Measurements from ENCODE around the gene SYCN. TPM values are rescaled to one million over a fixed set of nuclear protein-coding genes. Genes with fewer than 3 reads are reported as not detected.

SYCN gene
- total and polyA plus RNA-seq, 8 donors: not detected

- intact Hi-C loops (cut with DNase I): no loop called here
- ATAC-seq: peak; percentile 40
These were observed 10.3 kb downstream of the SYCN start for GRCh38 chr19:39193803-39194202.

GRCh38 chr19:39192846-39193245 is 11.2 kb downstream of the SYCN start:
- ATAC-seq (no peak), DNase-seq (no peak)
- Histone ChIP-seq H3K27ac (no peak overlapping the region), H3K27me3 (peaks cover 19 to 62% of the 10 kb centered on the region in 2 donors), H3K4me1 (peaks cover 0 to 5% of the 10 kb centered on the region in 2 donors), H3K9me3 (no peaks in the 10 kb centered on the region), H3K36me3 (no peaks in the 10 kb centered on the region), H3K4me3 (no peak overlapping the region)
- intact Hi-C loops (cut with DNase I): no loop called here
- TF ChIP-seq CTCF (IDR thresholded peaks at IDR 0.05): no peak

More at GRCh38 chr19:39193803-39194202, 10.3 kb downstream of the SYCN start:
- no peak for TF ChIP-seq CTCF (IDR thresholded peaks at IDR 0.05)
- peaks cover 0 to 5% of the 10 kb centered on the region in 2 donors for H3K4me1 ChIP-seq
- peaks cover 27 to 67% of the 10 kb centered on the region in 2 donors for H3K27me3 ChIP-seq
- H3K9me3 ChIP-seq: no peaks in the 10 kb centered on the region
- H3K36me3 ChIP-seq: no peaks in the 10 kb centered on the region
- DNase-seq: no peak
- no peak overlapping the region for H3K27ac ChIP-seq
- no peak overlapping the region for H3K4me3 ChIP-seq

- intact Hi-C loops (cut with DNase I): no loop called here
- Histone ChIP-seq H3K9me3 (no peaks in the 10 kb centered on the region), H3K27me3 (peaks cover 4 to 42% of the 10 kb centered on the region in 2 donors), H3K36me3 (no peaks in the 10 kb centered on the region), H3K4me1 (no peaks in the 10 kb centered on the region), H3K27ac (no peak overlapping the region), H3K4me3 (no peak overlapping the region)
- DNase-seq (no peak), ATAC-seq (no peak)
- no peak for TF ChIP-seq CTCF (IDR thresholded peaks at IDR 0.05)
These were observed 13.3 kb downstream of the SYCN start for GRCh38 chr19:39190768-39191167.

- no peak for ATAC-seq
- no peak for TF ChIP-seq CTCF (IDR thresholded peaks at IDR 0.05)
- H3K9me3 ChIP-seq: no peaks in the 10 kb centered on the region
- H3K4me3 ChIP-seq: no peak overlapping the region
- peaks cover 3 to 24% of the 10 kb centered on the region in 2 donors for H3K27me3 ChIP-seq
- DNase-seq: no peak
- no peaks in the 10 kb centered on the region for H3K36me3 ChIP-seq
- no peaks in the 10 kb centered on the region for H3K4me1 ChIP-seq
- no peak overlapping the region for H3K27ac ChIP-seq
- intact Hi-C loops (cut with DNase I): loop anchor here in 1 of 2 donors (5.0 kb wide), 1 partner anchor 67 kb away; no protein-coding TSS in a partner anchor
These were observed 15.1 kb downstream of the SYCN start for GRCh38 chr19:39188960-39189359.

- ATAC-seq (no peak), DNase-seq (no peak)
- Histone ChIP-seq H3K9me3 (no peaks in the 10 kb centered on the region), H3K4me3 (no peak overlapping the region), H3K4me1 (no peaks in the 10 kb centered on the region), H3K27ac (no peak overlapping the region), H3K27me3 (peaks cover 3 to 17% of the 10 kb centered on the region in 2 donors), H3K36me3 (no peaks in the 10 kb centered on the region)
- intact Hi-C loops (cut with DNase I): loop anchor here in 1 of 2 donors (5.0 kb wide), 1 partner anchor 65 kb away; no protein-coding TSS in a partner anchor
- TF ChIP-seq CTCF (IDR thresholded peaks at IDR 0.05): peak; percentile 15 to 47
These were observed 16.5 kb downstream of the SYCN start for GRCh38 chr19:39187552-39187943.

Data from left lung (tissue), 10 donors.